DND-41 (cell line): ENCODE results near the gene IDH3B.

Experiments used
- ATAC-seq: fragments of 200-7000 bp; cut with Tn5 transposase; 3 replicates; pipeline ENCODE4 v1.9.1; 2021; ENCODE audit warnings: low read depth; ENCODE audit not compliant: insufficient read depth
- DNase-seq: peaks from one replicate; pipeline ENCODE4 v3.0.0-alpha.2; 2020
- H2AFZ ChIP-seq: 2 replicates; pipeline ENCODE4 v1.6.0; 2012; ENCODE audit warnings: low read depth, low read length
- H3K27ac ChIP-seq: 2 replicates; pipeline ENCODE4 v1.5.1; 2012; ENCODE audit warnings: low read length, inconsistent platforms
- H3K27me3 ChIP-seq: fragments of 200-600 bp; sonication (generic); 2 replicates; pipeline ENCODE4 v1.6.0; 2012; ENCODE audit warnings: low read length, mild to moderate bottlenecking, inconsistent platforms; ENCODE audit not compliant: insufficient read depth, poor library complexity
- H3K36me3 ChIP-seq: 2 replicates; pipeline ENCODE4 v1.5.1; 2012; ENCODE audit warnings: low read length, inconsistent platforms; ENCODE audit not compliant: insufficient read depth
- H3K4me1 ChIP-seq: 2 replicates; pipeline ENCODE4 v1.5.1; 2012; ENCODE audit warnings: mild to moderate bottlenecking, low read length; ENCODE audit not compliant: insufficient read depth
- H3K4me2 ChIP-seq: 2 replicates; pipeline ENCODE4 v1.6.0; 2012; ENCODE audit warnings: mild to moderate bottlenecking, moderate library complexity, low read length, inconsistent platforms; ENCODE audit not compliant: insufficient read depth
- H3K4me3 ChIP-seq, 2 experiments: fragments of 200-600 bp in 1 of 2; shearing (Covaris generic) in 1 of 2; 2 replicates each; pipeline ENCODE4 v1.5.1; 2012 to 2016; ENCODE audit warnings: inconsistent platforms in 2 of 2, low read length in 2 of 2, mild to moderate bottlenecking in 2 of 2, low read depth in 1 of 2, moderate library complexity in 1 of 2
- H3K79me2 ChIP-seq: 2 replicates; pipeline ENCODE4 v1.6.0; 2012; ENCODE audit warnings: low read length, inconsistent platforms; ENCODE audit not compliant: insufficient read depth
- H3K9ac ChIP-seq: 2 replicates; pipeline ENCODE4 v1.6.0; 2012; ENCODE audit warnings: low read depth, mild to moderate bottlenecking, inconsistent platforms, low read length, moderate library complexity
- H3K9me3 ChIP-seq: 2 replicates; pipeline ENCODE4 v1.5.1; 2012; ENCODE audit warnings: low read length, moderate library complexity, mild to moderate bottlenecking, inconsistent platforms; ENCODE audit not compliant: insufficient read depth, severe bottlenecking
- H4K20me1 ChIP-seq: 2 replicates; pipeline ENCODE4 v1.6.0; 2012; ENCODE audit warnings: low read length; ENCODE audit not compliant: insufficient read depth
- EZH2 ChIP-seq: IDR thresholded peaks from 3 replicates; pipeline ENCODE4 v1.6.1; 2012; ENCODE audit warnings: borderline replicate concordance, low read depth, mild to moderate bottlenecking, moderate library complexity, low read length, inconsistent platforms; ENCODE audit not compliant: severe bottlenecking
- TF ChIP-seq, protein P1 (sequence below): IDR thresholded peaks from 2 replicates; pipeline ENCODE4 v1.5.1; 2012; ENCODE audit warnings: borderline replicate concordance, low read length, moderate library complexity, mild to moderate bottlenecking; ENCODE audit not compliant: poor library complexity, severe bottlenecking; ENCODE audit errors: extremely low read depth

The IDH3B gene

DNA sequence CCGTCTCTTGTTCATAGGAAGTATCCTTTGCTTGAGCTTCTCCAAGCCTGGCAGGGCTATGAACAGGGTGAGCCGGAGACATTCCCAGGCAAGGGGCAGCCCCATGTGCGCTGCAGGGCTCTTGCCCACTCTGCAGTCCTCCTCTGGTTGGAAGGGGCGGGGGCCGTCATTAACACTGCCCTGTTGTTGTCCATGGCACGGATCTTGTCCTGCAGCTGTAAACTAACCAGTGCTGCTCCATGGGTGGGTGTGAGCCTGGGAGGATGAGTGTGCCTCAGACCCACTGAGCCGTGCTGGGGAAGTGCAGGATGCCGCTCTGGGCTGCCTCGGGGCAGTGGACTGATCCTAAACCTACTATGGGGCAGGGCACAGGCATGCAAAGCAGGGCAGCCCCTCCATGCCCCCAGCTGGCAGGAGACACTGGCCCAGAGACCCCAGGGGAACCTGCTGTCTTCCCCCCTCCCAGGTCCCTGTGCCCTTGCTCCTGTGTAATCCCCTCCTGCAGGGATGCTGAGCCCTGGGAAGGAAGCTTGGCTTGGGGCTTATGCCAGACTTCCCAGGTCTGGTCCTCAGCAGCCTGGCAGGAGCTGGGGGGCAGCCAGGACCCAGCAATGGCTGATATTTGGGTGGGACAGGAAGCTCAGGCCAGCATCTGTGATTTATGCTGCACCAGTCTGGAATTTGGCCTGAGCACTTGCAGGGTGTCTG lies 37.1 kb upstream of the IDH3B start:
- DNase-seq (no peak), ATAC-seq (no peak)
- Histone ChIP-seq H3K36me3 (no peaks in the 10 kb centered on the region), H2AFZ (no peak overlapping the region), H3K4me3 (no peak overlapping the region), H3K27ac (no peak overlapping the region), H3K27me3 (peaks cover 26% of the 10 kb centered on the region), H3K4me1 (no peaks in the 10 kb centered on the region), H3K9ac (no peak overlapping the region), H3K79me2 (no peaks in the 10 kb centered on the region), H3K4me2 (no peak overlapping the region), H3K9me3 (no peaks in the 10 kb centered on the region), H4K20me1 (peaks cover 4% of the 10 kb centered on the region; the same call in 1 of the 2 replicates)
- TF ChIP-seq EZH2, result no peak
- TF ChIP-seq, protein P1, sequence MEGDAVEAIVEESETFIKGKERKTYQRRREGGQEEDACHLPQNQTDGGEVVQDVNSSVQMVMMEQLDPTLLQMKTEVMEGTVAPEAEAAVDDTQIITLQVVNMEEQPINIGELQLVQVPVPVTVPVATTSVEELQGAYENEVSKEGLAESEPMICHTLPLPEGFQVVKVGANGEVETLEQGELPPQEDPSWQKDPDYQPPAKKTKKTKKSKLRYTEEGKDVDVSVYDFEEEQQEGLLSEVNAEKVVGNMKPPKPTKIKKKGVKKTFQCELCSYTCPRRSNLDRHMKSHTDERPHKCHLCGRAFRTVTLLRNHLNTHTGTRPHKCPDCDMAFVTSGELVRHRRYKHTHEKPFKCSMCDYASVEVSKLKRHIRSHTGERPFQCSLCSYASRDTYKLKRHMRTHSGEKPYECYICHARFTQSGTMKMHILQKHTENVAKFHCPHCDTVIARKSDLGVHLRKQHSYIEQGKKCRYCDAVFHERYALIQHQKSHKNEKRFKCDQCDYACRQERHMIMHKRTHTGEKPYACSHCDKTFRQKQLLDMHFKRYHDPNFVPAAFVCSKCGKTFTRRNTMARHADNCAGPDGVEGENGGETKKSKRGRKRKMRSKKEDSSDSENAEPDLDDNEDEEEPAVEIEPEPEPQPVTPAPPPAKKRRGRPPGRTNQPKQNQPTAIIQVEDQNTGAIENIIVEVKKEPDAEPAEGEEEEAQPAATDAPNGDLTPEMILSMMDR, result no peak

DNA sequence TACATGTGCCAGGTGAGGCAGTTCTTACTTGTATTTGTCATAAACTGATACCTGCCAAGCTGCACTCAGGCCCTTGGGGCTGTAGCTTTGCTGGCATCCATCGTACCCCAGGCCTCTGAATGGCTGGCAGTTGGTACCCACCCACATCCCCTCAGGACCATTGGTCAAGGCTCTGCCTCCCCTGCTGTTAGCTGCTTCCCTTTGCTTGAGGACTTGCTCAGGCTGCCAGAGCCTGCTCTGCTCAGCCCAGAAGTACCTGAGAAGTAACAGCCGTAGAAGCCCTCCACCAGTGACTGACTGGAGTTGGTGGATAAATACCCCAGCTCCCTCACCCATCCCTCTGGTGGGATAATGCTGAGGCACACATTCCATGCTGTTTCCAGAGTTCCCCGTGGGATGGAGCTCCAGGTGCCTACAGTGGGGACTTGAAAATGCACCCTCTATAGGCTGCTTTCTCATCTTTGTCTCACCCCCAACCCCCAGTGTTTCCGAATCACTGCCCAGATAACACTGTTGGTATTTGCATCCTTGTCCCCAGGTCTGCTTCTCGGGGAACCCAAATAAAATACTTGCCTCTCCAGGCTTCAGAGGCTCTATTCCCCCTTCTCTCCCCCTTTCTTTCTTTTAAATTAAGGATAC lies 35.9 kb upstream of the IDH3B start:
- Histone ChIP-seq H3K79me2 (no peaks in the 10 kb centered on the region), H4K20me1 (peaks cover 4% of the 10 kb centered on the region; the same call in 1 of the 2 replicates), H3K27me3 (peaks cover 29% of the 10 kb centered on the region), H3K9me3 (no peaks in the 10 kb centered on the region), H3K4me3 (no peak overlapping the region), H3K4me2 (no peak overlapping the region), H3K27ac (no peak overlapping the region), H3K4me1 (no peaks in the 10 kb centered on the region), H3K9ac (no peak overlapping the region), H2AFZ (no peak overlapping the region), H3K36me3 (no peaks in the 10 kb centered on the region)
- TF ChIP-seq, protein P1, result no peak
- TF ChIP-seq EZH2, result no peak
- no peak for ATAC-seq
- no peak for DNase-seq

DNA sequence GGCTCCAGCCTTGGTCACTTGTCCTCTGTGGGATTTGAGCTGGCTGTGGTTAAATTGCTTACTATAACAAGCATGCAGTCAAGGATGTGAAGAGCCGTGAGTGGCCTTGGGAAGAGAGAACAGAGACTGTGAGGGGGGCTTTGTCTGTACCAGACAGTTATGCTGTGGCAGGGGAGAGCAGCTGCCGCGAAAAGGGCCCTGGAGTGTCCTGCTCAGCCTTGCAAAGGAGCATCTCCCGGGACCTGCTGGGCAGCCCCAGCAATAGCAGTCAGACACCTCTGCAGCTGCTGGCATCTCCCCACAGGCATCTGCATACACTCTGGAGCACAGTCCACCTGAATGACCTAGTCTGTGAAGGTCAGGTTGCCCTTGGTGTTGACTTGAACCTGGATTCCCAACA lies 34.9 kb upstream of the IDH3B start:
- TF ChIP-seq, protein P1, result no peak
- TF ChIP-seq EZH2, result no peak
- Histone ChIP-seq H3K9ac (no peak overlapping the region), H3K4me3 (no peak overlapping the region), H3K4me1 (no peaks in the 10 kb centered on the region), H2AFZ (no peak overlapping the region), H3K4me2 (no peak overlapping the region), H4K20me1 (peaks cover 4% of the 10 kb centered on the region; the same call in 1 of the 2 replicates), H3K27me3 (peaks cover 30% of the 10 kb centered on the region), H3K9me3 (no peaks in the 10 kb centered on the region), H3K36me3 (no peaks in the 10 kb centered on the region), H3K27ac (no peak overlapping the region), H3K79me2 (no peaks in the 10 kb centered on the region)
- ATAC-seq (no peak), DNase-seq (no peak)
